Right ventricle myocardium inferior (tissue), 1 donor: ENCODE results near the gene MAD1L1. TPM values are rescaled to one million over a fixed set of nuclear protein-coding genes. Genes with fewer than 3 reads are reported as not detected.
A peak's percentile ranks its signal among the peaks of the same experiment; 100 is the strongest.

Experiments
- ATAC-seq: fragments of 200-7000 bp; cut with Tn5 transposase; one replicate; pipeline ENCODE4 v1.9.1; 2020; ENCODE audit warnings: mild to moderate bottlenecking, moderate library complexity
- DNase-seq: peaks from one replicate; pipeline ENCODE4 v3.0.0; 2021; ENCODE audit errors: missing footprints
- intact Hi-C: fragments of 100-400 bp; cut with DNase I; formaldehyde crosslinking; loops from one replicate; pipeline ENCODE4 v1.11.0; 2022
- total RNA-seq: library from RNA; stranded (reverse); fragmentation: NEBNext Ultra II Directional; extraction: Animal tissue kit (Norgen Biotek cat#: 25700); gene quantifications from one replicate; pipeline ENCODE4 v1.2.1, GENCODE V29; 2021
- donor health status: DM: no; HTN: yes; CAD: no; lungs with severe emphysema.

MAD1L1 gene
- total RNA-seq, 1 donor from 2014 or later: 19.1 TPM

DNA sequence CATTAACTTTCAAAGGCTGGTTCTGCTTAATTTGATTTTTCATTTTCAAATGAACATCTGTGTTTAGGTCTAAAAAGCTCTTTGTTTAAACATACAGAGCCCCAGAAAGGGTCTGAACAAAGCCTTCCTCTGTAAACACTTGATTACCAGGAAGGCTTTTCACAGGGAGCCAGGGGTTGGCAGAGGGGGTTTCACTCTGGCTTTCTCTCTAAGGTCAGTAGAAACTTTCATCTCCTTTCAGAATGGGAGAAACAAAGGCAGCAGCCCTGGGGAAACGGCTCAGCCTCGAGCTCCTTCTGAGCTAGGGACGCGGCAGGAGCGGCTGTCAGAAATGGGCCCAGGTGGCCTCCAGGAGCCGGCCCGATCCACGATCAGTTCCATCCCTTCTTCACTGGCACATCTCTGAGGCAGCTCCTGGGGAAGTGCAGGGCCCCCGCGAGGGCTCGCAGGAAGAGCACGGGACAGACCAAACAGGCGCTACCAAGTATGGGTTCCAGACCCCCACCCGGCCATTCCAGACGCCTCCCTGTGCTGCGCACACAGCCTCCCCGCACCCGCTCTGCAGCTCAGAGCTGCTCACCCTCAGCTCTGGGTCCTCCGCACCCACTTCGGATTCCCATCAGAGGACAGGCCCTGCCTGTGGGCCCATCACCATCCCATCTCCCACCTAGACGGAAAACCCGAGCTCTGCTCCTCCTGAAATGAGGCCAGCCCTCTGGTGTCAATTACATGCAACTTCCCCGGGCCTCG lies 124.1 kb downstream of the MAD1L1 start:
- intact Hi-C loops: loop anchor here (10.0 kb wide), 1 partner anchor 246 kb away; the partner anchor contains the start of gene EIF3B
- no peak for DNase-seq
- ATAC-seq: no peak

DNA sequence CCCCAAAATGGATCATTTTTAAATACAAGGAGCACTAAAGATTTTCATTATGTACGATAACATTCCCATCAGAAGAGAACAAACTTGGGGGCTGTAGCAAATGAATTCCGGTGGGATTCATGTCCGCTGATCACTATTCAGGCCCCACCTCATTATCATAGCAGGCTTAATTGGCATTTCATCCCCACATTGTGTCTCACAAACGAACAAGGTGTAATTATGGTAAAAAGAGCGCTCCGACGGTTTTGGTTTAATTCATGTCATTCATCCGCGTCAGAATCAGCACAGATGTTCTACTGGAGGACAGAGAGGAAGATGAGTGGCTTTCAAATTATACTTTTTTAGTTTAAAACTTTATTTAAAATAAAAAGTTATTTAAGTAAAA lies 124.7 kb downstream of the MAD1L1 start:
- no peak for DNase-seq
- intact Hi-C loops: loop anchor here (10.0 kb wide), 1 partner anchor 247 kb away; the partner anchor contains the start of gene EIF3B
- ATAC-seq: no peak

- ATAC-seq (no peak), DNase-seq (no peak)
- intact Hi-C loops: loop anchor here (10.0 kb wide), 1 partner anchor 247 kb away; the partner anchor contains the start of gene EIF3B
Measured at GRCh38 chr7:2107386-2108070, 125.2 kb downstream of the MAD1L1 start.

GRCh38 chr7:2106924-2107323 lies 125.8 kb downstream of the MAD1L1 start:
- ATAC-seq (no peak), DNase-seq (no peak)
- intact Hi-C loops: loop anchor here (10.0 kb wide), 1 partner anchor 248 kb away; the partner anchor contains the start of gene EIF3B

GRCh38 chr7:2106440-2106839 lies 126.3 kb downstream of the MAD1L1 start:
- intact Hi-C loops: loop anchor here (10.0 kb wide), 1 partner anchor 248 kb away; the partner anchor contains the start of gene EIF3B
- ATAC-seq (no peak), DNase-seq (no peak)

DNA sequence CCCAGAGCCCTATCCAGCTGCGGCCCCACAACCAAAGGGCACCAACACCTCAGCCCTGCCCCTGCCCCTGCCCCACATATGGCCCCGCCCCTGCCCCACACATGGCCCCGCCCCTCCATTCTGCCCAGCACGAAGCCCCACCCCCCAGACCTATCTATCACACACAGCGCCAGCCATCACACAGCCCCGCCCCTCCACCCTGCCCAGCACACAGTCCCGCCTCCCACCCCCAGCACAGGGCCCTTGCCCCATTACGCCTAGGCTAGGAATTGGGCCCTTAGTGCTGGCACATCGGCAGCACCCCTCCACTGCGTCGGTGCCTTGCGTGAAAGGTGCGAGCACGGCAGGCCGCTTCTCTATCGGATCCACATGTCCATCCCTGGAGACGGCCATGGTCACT lies 126.8 kb downstream of the MAD1L1 start:
- ATAC-seq (no peak), DNase-seq (no peak)
- intact Hi-C loops: loop anchor here (10.0 kb wide), 1 partner anchor 249 kb away; the partner anchor contains the start of gene EIF3B

DNA sequence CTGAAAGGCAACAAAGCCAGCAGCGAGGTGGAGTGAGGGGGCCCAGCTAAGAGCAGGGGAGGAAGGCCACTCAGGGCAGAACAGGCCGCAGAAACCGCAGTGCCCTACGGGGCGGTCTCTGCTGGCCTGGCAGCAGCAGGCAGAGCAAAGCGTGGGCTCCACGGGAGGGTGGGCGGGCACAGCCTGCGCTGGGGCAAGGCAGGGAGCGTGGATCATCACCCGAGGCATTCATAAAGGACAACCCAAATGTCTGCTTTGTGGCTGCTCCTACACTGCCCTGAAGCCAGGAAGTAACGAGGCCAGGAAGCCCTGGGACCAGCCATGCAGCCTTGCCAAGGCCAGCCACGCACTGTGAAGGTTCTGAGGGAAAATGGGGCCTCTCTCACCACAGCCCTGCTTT lies 127.5 kb downstream of the MAD1L1 start:
- intact Hi-C loops: loop anchor here (10.0 kb wide), 1 partner anchor 250 kb away; the partner anchor contains the start of gene EIF3B
- DNase-seq (no peak), ATAC-seq (no peak)

GRCh38 chr7:2104716-2105115 lies 128.0 kb downstream of the MAD1L1 start:
- no peak for DNase-seq
- intact Hi-C loops: loop anchor here (5.0 to 10.0 kb wide), 3 partner anchors 93 to 250 kb away; partner anchors contain the start of gene EIF3B
- no peak for ATAC-seq

DNA sequence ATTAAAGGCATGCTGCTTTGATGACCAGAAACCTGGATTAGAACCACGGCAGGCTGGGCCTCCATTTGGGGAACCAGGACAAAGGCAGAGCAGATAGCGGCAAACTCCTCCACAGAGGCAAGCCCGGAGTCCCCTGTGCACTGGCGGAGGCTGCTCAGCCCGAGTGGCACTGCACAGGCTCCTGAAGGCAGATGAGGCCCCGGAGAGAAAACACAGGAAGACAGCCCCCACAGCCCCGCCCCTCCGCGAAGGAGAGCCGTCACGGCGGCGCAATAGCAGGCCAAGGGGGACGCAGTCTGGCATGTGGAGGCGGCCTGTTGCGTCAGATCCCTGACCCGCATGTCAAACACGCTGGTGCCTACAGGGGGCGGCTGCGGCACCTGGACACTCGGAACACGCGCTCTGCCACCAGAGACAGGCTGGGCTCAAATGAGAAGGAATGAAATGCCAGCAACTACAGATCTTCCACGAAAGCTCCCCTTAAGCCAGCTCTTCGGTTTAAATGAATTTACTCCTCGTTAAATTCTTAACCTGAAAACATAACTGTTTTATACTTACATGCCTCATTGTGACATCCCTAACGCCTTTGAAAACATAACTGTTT lies 128.5 kb downstream of the MAD1L1 start:
- DNase-seq (peak; percentile 93), ATAC-seq (peak; percentile 90)
- intact Hi-C loops: loop anchor here (5.0 to 10.0 kb wide), 3 partner anchors 93 to 251 kb away; partner anchors contain the start of gene EIF3B

GRCh38 chr7:2103071-2103898 lies 129.5 kb downstream of the MAD1L1 start:
- DNase-seq: no peak
- ATAC-seq: no peak
- intact Hi-C loops: loop anchor here (5.0 to 10.0 kb wide), 3 partner anchors 94 to 252 kb away; partner anchors contain the start of gene EIF3B

GRCh38 chr7:2102375-2102723 lies 130.4 kb downstream of the MAD1L1 start:
- intact Hi-C loops: loop anchor here (5.0 to 10.0 kb wide), 3 partner anchors 95 to 252 kb away; partner anchors contain the start of gene EIF3B
- no peak for ATAC-seq
- DNase-seq: no peak

DNA sequence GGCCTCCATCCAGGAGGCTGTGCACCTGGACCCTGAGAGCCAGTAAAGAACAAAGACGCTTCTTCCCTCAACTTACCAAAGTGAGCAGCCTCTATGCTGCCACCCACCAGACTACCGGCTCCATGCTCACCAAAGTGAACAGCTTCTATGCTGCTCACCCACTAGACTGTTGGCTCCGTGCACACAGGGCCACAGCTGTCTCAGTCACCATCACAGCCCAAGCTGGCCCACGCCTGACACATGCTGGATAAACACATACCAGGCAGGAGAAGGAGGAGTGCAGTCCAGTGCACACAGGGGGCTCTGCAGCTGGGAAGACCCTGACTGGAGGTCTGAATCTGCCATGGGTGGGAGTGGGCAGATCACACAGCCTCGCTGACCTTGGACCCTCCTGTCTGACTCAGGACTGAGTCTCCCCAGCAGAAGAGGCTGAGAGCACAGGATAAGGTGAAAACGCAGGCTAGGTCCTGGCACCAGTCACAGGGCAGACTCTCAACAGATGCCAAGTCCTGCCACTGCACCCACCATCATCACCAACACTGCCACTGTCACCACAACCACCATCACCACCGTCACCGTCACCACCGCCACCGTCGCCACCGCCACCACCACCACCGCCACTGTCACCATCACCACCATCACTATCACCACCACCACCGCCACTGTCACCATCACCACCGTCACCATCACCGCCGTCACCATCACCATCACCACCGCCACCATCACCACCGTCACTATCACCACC lies 130.9 kb downstream of the MAD1L1 start:
- DNase-seq (no peak), ATAC-seq (no peak)
- intact Hi-C loops: loop anchor here (5.0 to 10.0 kb wide), 3 partner anchors 95 to 253 kb away; partner anchors contain the start of gene EIF3B

GRCh38 chr7:2100278-2101208 lies 132.2 kb downstream of the MAD1L1 start:
- intact Hi-C loops: loop anchor here (5.0 to 10.0 kb wide), 3 partner anchors 97 to 254 kb away; partner anchors contain the start of gene EIF3B
- DNase-seq (no peak), ATAC-seq (peak; percentile 17)

- intact Hi-C loops: no loop called here
- DNase-seq (no peak), ATAC-seq (no peak)
Measured at GRCh38 chr7:2099048-2099957, 133.4 kb downstream of the MAD1L1 start.

DNA sequence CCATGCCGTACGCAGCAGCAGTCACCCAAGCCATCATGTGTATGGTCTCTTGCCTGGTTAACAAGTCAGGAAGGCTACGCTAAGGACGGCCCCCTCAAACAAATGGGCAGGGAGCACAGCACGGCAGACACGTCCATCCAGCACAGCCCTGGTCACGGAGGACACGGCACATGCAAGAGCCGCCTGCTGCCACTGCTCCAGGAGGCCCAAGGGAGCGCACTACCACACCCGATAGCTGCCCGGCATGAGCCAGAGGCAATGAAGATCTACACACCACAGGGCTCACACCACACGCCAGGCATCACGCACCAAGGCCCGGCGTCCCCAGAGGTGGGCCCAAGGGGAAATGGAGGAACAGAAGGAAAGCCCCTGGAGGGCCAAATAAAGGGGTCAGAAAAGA lies 134.2 kb downstream of the MAD1L1 start:
- ATAC-seq: no peak
- intact Hi-C loops: no loop called here

DNA sequence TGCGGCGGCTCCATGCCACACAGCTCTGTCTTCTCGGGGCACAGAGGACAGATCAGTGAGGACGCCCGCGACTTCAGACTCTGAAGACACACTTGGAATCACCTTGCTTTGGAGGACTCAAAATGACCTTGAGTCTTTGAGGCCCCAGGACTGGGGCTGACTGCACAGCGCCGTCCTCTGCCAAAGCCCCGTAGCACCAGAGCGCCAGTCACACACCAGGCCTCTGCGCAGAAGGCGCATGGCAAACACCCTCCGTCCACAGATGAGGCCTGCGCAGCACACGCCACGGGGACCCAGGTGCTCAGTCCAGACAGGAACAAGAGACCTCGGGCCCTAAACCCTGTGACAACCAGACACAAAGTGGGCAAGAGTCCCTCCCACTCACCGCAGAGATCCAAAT lies 134.7 kb downstream of the MAD1L1 start:
- intact Hi-C loops: no loop called here
- ATAC-seq (no peak), DNase-seq (no peak)

More for the DNA sequence above, 134.2 kb downstream of the MAD1L1 start:
- no peak for DNase-seq
